GM04503 (cell line): ENCODE results near the gene USP36.
"Not testable (repeated sequence)": the region's sequence is repeated elsewhere in the genome, so short reads cannot be mapped to it uniquely, and the experiment has no call there.

Source experiments
- DNase-seq: peaks from one replicate; pipeline ENCODE4 v3.0.0-alpha.2; 2012; ENCODE audit warnings: low read depth

The USP36 gene

GRCh38 chr17:78766225-78766624 lies 74.4 kb downstream of the USP36 start:
- no peak for DNase-seq

- DNase-seq = no peak
Observed at GRCh38 chr17:78765821-78766220, 74.8 kb downstream of the USP36 start.

- DNase-seq = no peak
Observed at GRCh38 chr17:78764871-78765270, 75.7 kb downstream of the USP36 start.

GRCh38 chr17:78763561-78763960 lies 77.1 kb downstream of the USP36 start:
- DNase-seq = no peak

GRCh38 chr17:78761789-78762406 lies 78.7 kb downstream of the USP36 start:
- DNase-seq = no peak

- DNase-seq = no peak
Observed at GRCh38 chr17:78759969-78760352, 80.7 kb downstream of the USP36 start.

- no peak for DNase-seq
Observed at GRCh38 chr17:78759203-78759968, 81.2 kb downstream of the USP36 start.

- no peak for DNase-seq
Observed at GRCh38 chr17:78753316-78754250, 87.0 kb downstream of the USP36 start.

GRCh38 chr17:78751447-78752161 lies 89.0 kb downstream of the USP36 start:
- no peak for DNase-seq

- not testable (repeated sequence) for DNase-seq
Observed at GRCh38 chr17:78751000-78751399, 89.6 kb downstream of the USP36 start.

- DNase-seq = peak; percentile 31
Observed at GRCh38 chr17:78748730-78749317, 91.8 kb downstream of the USP36 start.

- DNase-seq = no peak
Observed at GRCh38 chr17:78748048-78748729, 92.4 kb downstream of the USP36 start.

- no peak for DNase-seq
Observed at GRCh38 chr17:78747488-78747887, 93.1 kb downstream of the USP36 start.

GRCh38 chr17:78746949-78747269 lies 93.7 kb downstream of the USP36 start:
- no peak for DNase-seq

GRCh38 chr17:78746263-78746948 lies 94.2 kb downstream of the USP36 start:
- DNase-seq = no peak
